Measurements from ENCODE around the gene HES6.

The HES6 gene

GRCh38 chr2:238254095-238254723 is 14.4 kb upstream of the HES6 start:
- ChIA-PET POLR2A (no interaction called here), CTCF (interaction anchor here (5.1 kb wide), 1 partner anchor 10 kb away, joined by 33 read pairs; no protein-coding TSS in a partner anchor)
- no peak for DNase-seq (ENCODE audit: extremely low spot score)
- TF ChIP-seq CTCF (IDR thresholded peaks at IDR 0.05; ENCODE audit: control extremely low read depth, extremely low read depth, low read depth, missing control alignments), result no peak

- POLR2A ChIA-PET, result no interaction called here
- TF ChIP-seq CTCF (IDR thresholded peaks at IDR 0.05; ENCODE audit: control extremely low read depth, extremely low read depth, low read depth, missing control alignments), result no peak
- CTCF ChIA-PET, result interaction anchor here (1.3 to 5.1 kb wide), 2 partner anchors 9 to 11 kb away, joined by 3 to 33 read pairs; no protein-coding TSS in a partner anchor
Observed at GRCh38 chr2:238252766-238253630, 13.2 kb upstream of the HES6 start.

GRCh38 chr2:238251986-238252385 is 12.1 kb upstream of the HES6 start:
- ChIA-PET CTCF (interaction anchor here (1.3 to 5.1 kb wide), 2 partner anchors 8 to 12 kb away, joined by 3 to 33 read pairs; no protein-coding TSS in a partner anchor), POLR2A (no interaction called here)
- TF ChIP-seq CTCF (IDR thresholded peaks at IDR 0.05; ENCODE audit: control extremely low read depth, extremely low read depth, low read depth, missing control alignments), result no peak
- DNase-seq (ENCODE audit: extremely low spot score), result no peak

More at GRCh38 chr2:238252766-238253630, 13.2 kb upstream of the HES6 start:
- DNase-seq (ENCODE audit: extremely low spot score), result no peak

GRCh38 chr2:238251331-238251730 is 11.5 kb upstream of the HES6 start:
- DNase-seq (ENCODE audit: extremely low spot score), result no peak
- ChIA-PET CTCF (interaction anchor here (4.4 kb wide), 1 partner anchor 12 kb away, joined by 21 read pairs; no protein-coding TSS in a partner anchor), POLR2A (no interaction called here)
- TF ChIP-seq CTCF (IDR thresholded peaks at IDR 0.05; ENCODE audit: control extremely low read depth, extremely low read depth, low read depth, missing control alignments), result no peak

- ChIA-PET POLR2A (no interaction called here), CTCF (interaction anchor here (4.4 kb wide), 1 partner anchor 12 kb away, joined by 21 read pairs; no protein-coding TSS in a partner anchor)
- TF ChIP-seq CTCF (IDR thresholded peaks at IDR 0.05; ENCODE audit: control extremely low read depth, extremely low read depth, low read depth, missing control alignments), result no peak
- DNase-seq (ENCODE audit: extremely low spot score), result no peak
Observed at GRCh38 chr2:238250896-238251295, 11.1 kb upstream of the HES6 start.

- ChIA-PET POLR2A (no interaction called here), CTCF (interaction anchor here (3.0 to 4.4 kb wide), 2 partner anchors 9 to 15 kb away, joined by 9 to 21 read pairs; no protein-coding TSS in a partner anchor)
Observed at GRCh38 chr2:238247841-238248453, 8.1 kb upstream of the HES6 start.

More at GRCh38 chr2:238247841-238248453, 8.1 kb upstream of the HES6 start:
- no peak for DNase-seq (ENCODE audit: extremely low spot score)
- no peak for TF ChIP-seq CTCF (IDR thresholded peaks at IDR 0.05; ENCODE audit: control extremely low read depth, extremely low read depth, low read depth, missing control alignments)

Data from GM10248 (cell line).